Thyroid gland (tissue), 4 donors: Measurements from ENCODE around the gene FGD5. TPM values are rescaled to one million over a fixed set of nuclear protein-coding genes. Genes with fewer than 3 reads are reported as not detected.

Experiments
- DNase-seq, 2 donors: peaks; one replicate each; pipeline ENCODE4 v3.0.0-alpha.2; 2019
- H3K27ac ChIP-seq, 3 donors: fragments of 200-600 bp; sonication (generic); 1 replicate in 2 of 3; 2 replicates in 1 of 3; pipeline ENCODE4 v1.5.1; 2016 to 2019; ENCODE audit warnings: mild to moderate bottlenecking in 1 of 3, moderate library complexity in 1 of 3
- H3K27me3 ChIP-seq: fragments of 200-600 bp; sonication (generic); one replicate; pipeline ENCODE4 v1.5.1; 2019
- H3K36me3 ChIP-seq, 2 donors: fragments of 200-600 bp; sonication (generic); one replicate each; pipeline ENCODE4 v1.5.1; 2016 to 2019
- H3K4me1 ChIP-seq, 2 donors: fragments of 200-600 bp; sonication (generic); one replicate each; pipeline ENCODE4 v1.5.1; 2017 to 2019
- H3K4me3 ChIP-seq, 3 donors: fragments of 200-600 bp; sonication (generic); replicated peaks in 1 of 3; 1 replicate in 2 of 3; 2 replicates in 1 of 3; pipeline ENCODE4 v1.5.1; 2016; ENCODE audit warnings: mild to moderate bottlenecking in 1 of 3
- H3K9me3 ChIP-seq: fragments of 200-600 bp; sonication (generic); one replicate; pipeline ENCODE4 v1.5.1; 2017
- POLR2A ChIP-seq, 2 donors: fragments of 450-650 bp; IDR thresholded peaks; one replicate each; pipeline ENCODE4 v1.6.1; 2017; ENCODE audit warnings: antibody characterized with exemption in 2 of 2, mild to moderate bottlenecking in 2 of 2, moderate library complexity in 1 of 2
- WGBS, 2 donors: methylation state at CpG; one replicate each; pipeline ENCODE4 v1.1.5; 2017; 5-methylcytosine and 5-hydroxymethylcytosine counted together
- intact Hi-C: fragments of 100-400 bp; cut with DNase I; formaldehyde crosslinking; loops from one replicate; pipeline ENCODE4 v1.15.1; 2023
- total RNA-seq, 4 donors: library from RNA; depleted of rRNA; stranded (reverse); fragments of >200 nt; gene quantifications; one replicate each; pipeline ENCODE4 v1.2.3, GENCODE V29; 2016
- TF ChIP-seq, protein P1 (sequence below), 6 experiments: fragments of 200-600 bp in 3 of 6; fragments of 450-650 bp in 3 of 6; sonication (generic) in 3 of 6; IDR thresholded peaks; one replicate each; pipeline ENCODE4 v1.5.1; 2016 to 2019; ENCODE audit warnings: antibody characterized with exemption in 6 of 6, mild to moderate bottlenecking in 2 of 6, inconsistent platforms in 1 of 6, moderate library complexity in 1 of 6

Gene FGD5
- total RNA-seq, 4 donors from 2014 or later: 13.0 to 29.3 (median 17.4) TPM

DNA sequence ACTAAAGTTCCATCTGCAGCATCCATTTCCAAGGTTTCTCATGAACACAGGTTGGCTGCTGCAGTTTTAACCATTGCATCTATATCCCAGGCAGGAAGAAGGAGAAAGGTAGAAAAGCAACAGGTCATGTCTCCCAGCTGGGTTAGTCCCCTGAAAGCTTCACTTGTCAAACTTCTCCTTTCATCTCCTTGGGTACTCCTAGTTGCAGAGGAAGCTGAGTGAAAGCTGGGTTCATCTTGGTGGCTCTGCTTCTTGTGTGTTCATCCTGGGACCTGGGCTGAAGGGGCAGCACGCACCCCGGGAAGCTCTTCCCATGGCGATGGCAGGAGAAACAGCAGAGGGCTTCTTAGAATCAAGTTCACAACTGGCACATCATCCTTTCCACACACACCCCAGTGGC is 67.3 kb downstream of the FGD5 start:
- no peaks in the 10 kb centered on the region for H3K27me3 ChIP-seq
- H3K27ac ChIP-seq: no peak overlapping the region
- H3K9me3 ChIP-seq: no peaks in the 10 kb centered on the region
- WGBS, 2 donors: 92% methylated on average over 3 of the region's 3 CpGs
- intact Hi-C loops: no loop called here
- no peak for TF ChIP-seq POLR2A (IDR thresholded peaks at IDR 0.05)
- TF ChIP-seq, protein P1, sequence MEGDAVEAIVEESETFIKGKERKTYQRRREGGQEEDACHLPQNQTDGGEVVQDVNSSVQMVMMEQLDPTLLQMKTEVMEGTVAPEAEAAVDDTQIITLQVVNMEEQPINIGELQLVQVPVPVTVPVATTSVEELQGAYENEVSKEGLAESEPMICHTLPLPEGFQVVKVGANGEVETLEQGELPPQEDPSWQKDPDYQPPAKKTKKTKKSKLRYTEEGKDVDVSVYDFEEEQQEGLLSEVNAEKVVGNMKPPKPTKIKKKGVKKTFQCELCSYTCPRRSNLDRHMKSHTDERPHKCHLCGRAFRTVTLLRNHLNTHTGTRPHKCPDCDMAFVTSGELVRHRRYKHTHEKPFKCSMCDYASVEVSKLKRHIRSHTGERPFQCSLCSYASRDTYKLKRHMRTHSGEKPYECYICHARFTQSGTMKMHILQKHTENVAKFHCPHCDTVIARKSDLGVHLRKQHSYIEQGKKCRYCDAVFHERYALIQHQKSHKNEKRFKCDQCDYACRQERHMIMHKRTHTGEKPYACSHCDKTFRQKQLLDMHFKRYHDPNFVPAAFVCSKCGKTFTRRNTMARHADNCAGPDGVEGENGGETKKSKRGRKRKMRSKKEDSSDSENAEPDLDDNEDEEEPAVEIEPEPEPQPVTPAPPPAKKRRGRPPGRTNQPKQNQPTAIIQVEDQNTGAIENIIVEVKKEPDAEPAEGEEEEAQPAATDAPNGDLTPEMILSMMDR (IDR thresholded peaks at IDR 0.05): no peak
- H3K4me1 ChIP-seq: no peaks in the 10 kb centered on the region
- no peaks in the 10 kb centered on the region for H3K36me3 ChIP-seq
- H3K4me3 ChIP-seq: no peak overlapping the region
- DNase-seq: no peak

DNA sequence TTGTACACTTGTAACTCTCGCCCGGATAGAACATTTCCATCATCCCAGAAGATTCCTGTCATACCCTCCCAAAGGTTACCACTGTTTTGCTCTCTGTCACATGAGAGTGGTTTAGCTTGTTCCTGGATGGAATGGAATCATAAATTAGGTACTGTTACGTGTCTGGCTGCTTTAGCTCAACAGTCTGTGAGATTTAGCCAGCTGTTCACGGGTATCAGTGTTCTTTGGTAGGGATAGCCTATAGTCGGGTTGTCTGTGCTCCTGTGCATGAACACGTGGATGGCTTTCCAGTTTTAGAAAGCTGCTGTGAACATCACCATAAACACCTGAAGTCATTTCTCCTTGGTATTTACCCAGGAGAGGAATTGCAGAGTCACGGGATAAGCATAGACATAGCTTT is 70.4 kb downstream of the FGD5 start:
- no peak overlapping the region for H3K4me3 ChIP-seq
- DNase-seq: no peak
- no peaks in the 10 kb centered on the region for H3K9me3 ChIP-seq
- intact Hi-C loops: no loop called here
- H3K4me1 ChIP-seq: no peaks in the 10 kb centered on the region
- TF ChIP-seq, protein P1 (IDR thresholded peaks at IDR 0.05): no peak
- no peak for TF ChIP-seq POLR2A (IDR thresholded peaks at IDR 0.05)
- H3K27me3 ChIP-seq: no peaks in the 10 kb centered on the region
- H3K36me3 ChIP-seq: no peaks in the 10 kb centered on the region
- WGBS, 2 donors: 76 to 77% methylated on average over 7 of the region's 7 CpGs
- no peak overlapping the region for H3K27ac ChIP-seq

DNA sequence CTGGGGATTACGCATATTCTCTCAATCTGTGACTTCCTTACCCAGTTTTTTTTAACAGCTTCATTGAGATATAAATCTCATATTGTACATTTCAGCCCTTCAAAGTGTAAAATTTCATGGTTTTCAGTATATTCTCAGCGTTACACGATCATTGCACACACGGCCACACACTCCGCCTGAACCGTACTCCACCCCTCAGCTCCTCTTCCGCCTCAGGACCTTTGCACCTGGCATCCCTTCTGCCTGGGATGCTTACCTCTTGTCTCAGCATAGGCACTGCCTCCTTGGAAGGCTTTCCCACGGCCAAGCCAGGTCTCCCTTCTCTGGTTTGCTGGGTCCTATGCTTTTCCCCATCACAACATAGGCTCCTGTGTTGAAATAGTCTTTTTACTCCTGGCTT is 71.2 kb downstream of the FGD5 start:
- H3K4me3 ChIP-seq: no peak overlapping the region
- H3K36me3 ChIP-seq: no peaks in the 10 kb centered on the region
- intact Hi-C loops: no loop called here
- no peaks in the 10 kb centered on the region for H3K27me3 ChIP-seq
- WGBS, 2 donors: 91 to 93% methylated on average over 8 of the region's 8 CpGs
- no peak for DNase-seq
- H3K9me3 ChIP-seq: no peaks in the 10 kb centered on the region
- H3K4me1 ChIP-seq: no peaks in the 10 kb centered on the region
- TF ChIP-seq, protein P1 (IDR thresholded peaks at IDR 0.05): no peak
- no peak for TF ChIP-seq POLR2A (IDR thresholded peaks at IDR 0.05)
- H3K27ac ChIP-seq: no peak overlapping the region

DNA sequence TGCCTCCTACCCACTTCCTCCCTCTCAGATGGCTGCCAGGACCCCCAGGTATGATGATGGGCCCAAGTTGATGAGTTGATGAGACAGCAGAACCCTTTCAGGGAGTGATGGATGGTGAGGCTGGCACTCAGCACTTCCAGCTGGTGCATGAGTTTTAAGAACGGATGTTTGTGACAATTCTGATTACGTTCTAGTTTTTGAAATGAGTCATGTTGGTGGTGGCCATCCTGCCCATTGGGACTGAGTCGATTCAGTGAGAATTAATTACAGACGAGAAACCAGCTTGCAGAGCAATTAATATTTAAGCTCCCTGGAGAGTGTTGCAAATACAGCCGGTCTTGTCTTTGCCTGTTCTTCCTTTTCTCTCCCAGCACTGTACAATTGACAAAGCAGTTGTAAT is 71.7 kb downstream of the FGD5 start:
- intact Hi-C loops: no loop called here
- 68 to 71% methylated on average over 5 of the region's 5 CpGs for WGBS, 2 donors
- TF ChIP-seq POLR2A (IDR thresholded peaks at IDR 0.05): no peak
- TF ChIP-seq, protein P1 (IDR thresholded peaks at IDR 0.05): no peak
- no peaks in the 10 kb centered on the region for H3K4me1 ChIP-seq
- DNase-seq: no peak
- H3K27ac ChIP-seq: peak overlapping the region in 1 of 3 donors; percentile 17
- H3K4me3 ChIP-seq: no peak overlapping the region
- no peaks in the 10 kb centered on the region for H3K27me3 ChIP-seq
- no peaks in the 10 kb centered on the region for H3K36me3 ChIP-seq
- H3K9me3 ChIP-seq: no peaks in the 10 kb centered on the region

DNA sequence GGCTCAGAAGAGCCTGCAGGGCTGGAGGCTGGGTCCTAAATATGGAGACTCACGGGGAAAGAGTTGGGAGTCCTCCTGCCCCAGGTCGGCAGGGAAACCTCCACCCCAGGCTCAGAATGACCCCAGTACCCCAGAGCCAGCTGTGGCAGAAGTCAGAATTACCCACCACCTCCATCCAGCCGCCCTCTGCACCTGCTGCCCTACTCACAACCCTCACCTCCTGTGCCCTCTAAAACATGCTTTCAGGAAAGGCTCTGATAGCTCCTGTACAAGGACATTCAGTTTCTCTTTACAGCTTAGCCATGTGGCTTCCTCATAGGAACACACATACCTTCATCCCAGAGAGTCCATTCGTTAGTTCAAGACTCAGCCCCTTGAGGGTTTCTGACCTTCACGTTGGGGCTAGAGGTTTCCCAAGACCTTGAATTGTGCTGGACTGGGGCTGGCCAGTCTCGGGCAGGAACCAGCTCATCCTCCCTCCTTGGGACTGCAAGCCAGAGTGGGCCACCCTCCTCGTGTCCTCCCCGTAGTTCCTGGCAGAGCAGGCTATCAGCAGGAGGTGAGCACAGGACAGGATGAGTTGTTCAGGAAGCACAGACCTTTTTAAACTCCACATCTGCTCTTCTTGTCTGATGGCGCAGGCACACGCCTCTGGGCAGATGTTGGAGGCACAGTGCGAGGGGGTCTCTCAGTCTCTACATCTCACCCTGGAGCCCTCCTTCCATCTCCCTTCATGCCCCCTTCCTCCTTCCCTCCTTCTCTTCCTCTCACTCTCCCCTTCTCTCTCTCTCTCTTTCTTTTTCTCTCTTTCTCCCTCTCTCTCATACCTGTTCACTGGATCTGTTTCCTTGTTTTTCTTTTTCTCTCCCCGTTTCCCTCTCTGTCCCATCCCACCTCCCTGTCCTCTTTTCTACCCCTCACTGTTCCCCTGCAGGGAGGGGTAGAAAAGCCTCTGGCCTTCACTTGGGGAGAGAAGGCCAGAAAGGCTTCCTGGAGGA is 72.7 kb downstream of the FGD5 start:
- H3K27me3 ChIP-seq: no peaks in the 10 kb centered on the region
- no peak for DNase-seq
- no peak overlapping the region for H3K4me3 ChIP-seq
- TF ChIP-seq, protein P1 (IDR thresholded peaks at IDR 0.05): no peak
- no peak for TF ChIP-seq POLR2A (IDR thresholded peaks at IDR 0.05)
- no peaks in the 10 kb centered on the region for H3K4me1 ChIP-seq
- no peaks in the 10 kb centered on the region for H3K36me3 ChIP-seq
- H3K27ac ChIP-seq: peak overlapping the region in 1 of 3 donors; percentile 17
- H3K9me3 ChIP-seq: no peaks in the 10 kb centered on the region
- WGBS, 2 donors: 53 to 71% methylated on average over 12 of the region's 12 CpGs
- intact Hi-C loops: no loop called here
